ENCODE measurements around the gene GRK5.

The GRK5 gene

DNA sequence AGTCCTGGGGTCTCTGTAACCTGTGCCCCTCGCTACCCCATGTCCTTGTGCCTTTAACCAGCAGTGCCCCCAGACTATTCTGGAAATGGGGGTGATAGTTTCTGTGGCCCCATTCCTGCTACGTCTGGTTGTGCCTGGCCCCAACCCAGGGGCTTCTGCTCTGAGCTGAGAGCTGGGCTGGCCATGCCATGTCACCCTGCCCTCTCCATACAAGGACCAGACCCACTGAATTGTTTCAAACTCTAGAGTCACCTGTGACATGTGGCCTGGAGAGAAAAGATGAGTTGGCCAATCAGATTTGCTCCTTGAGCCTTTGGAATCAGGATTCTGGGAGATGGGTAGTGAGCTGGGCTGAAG, 108.6 kb downstream of the GRK5 start:
- no peak for DNase-seq (ENCODE audit: low read depth in 2 of 2)

GRCh38 chr10:119316729-119317097, 109.3 kb downstream of the GRK5 start:
- DNase-seq (ENCODE audit: low read depth in 2 of 2): no peak

DNA sequence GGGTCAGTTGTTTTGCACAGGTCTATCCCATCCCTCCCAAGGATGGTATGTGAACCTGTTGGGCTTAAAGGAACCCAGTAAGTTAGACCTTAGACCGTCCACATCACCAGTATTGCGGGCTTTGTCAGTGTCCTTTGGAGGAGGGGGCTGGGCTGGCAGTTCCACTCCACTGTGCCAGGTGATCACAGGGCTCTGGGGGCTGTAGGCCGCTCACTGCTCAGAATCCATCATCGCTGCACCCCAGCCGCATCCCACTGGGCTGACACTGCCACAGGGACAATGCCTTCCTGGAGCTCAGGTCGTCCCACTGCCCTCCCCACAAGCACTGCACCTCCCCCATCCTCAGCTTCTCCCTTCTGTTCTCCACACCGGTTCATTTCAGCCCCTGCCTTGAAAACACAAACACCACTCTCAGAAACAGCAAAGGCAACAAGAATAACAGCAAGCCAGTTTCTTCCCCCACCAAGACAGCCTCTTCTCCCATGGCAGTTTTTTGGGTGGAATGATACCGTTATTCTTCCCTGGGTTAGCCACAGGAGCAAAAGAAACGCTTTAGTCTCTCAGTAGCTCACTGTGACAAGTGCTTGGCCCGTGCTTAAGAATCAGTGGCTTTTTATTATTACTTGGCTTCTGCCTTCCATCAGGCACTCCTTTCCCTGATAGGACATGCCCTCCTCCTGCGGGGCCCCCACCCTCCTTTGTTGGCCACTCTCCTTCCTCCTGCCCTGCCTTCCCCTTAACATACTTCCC, 111.2 kb downstream of the GRK5 start:
- DNase-seq (ENCODE audit: low read depth in 2 of 2): no peak

GRCh38 chr10:119319161-119319919, 112.0 kb downstream of the GRK5 start:
- no peak for DNase-seq (ENCODE audit: low read depth in 2 of 2)

DNA sequence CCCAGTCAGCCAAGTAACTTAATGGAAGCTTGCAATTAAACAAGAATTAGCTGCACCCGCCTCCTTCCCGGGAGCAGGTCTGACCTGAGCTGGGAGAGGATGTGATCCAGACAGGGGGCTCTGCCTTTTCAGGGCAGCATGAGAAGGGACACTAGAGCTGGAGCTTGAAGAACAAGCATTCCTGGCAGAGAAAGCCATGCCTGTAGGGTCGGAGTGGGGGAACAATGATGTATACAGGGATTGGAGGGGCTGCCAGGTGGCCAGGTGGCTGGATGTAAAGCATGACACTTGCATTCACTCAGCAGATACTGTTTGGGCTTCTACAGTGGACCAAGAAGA, 112.5 kb downstream of the GRK5 start:
- DNase-seq (ENCODE audit: low read depth in 2 of 2): no peak

DNA sequence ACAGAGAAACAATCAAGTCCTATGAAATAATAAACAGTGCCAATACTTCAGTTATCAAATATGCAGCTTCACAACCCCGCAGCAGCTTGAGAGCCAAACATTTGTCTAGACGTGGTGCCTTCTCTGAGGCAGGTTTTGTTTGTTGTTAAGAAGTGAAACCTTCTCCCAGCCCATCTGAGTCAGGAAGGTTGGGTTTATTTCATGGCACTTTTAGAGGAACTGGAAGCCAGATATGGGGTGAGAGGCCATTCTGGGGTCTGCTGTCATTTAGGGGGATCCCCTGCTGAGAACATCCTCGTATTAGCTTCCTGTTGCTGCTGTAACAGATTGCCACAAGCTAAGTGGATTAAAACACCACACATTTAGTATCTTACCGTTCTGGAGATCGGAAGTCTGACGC, 113.6 kb downstream of the GRK5 start:
- no peak for DNase-seq (ENCODE audit: low read depth in 2 of 2)

- DNase-seq (ENCODE audit: low read depth in 2 of 2): no peak
Observed at GRCh38 chr10:119323085-119324016, 116.0 kb downstream of the GRK5 start.

DNA sequence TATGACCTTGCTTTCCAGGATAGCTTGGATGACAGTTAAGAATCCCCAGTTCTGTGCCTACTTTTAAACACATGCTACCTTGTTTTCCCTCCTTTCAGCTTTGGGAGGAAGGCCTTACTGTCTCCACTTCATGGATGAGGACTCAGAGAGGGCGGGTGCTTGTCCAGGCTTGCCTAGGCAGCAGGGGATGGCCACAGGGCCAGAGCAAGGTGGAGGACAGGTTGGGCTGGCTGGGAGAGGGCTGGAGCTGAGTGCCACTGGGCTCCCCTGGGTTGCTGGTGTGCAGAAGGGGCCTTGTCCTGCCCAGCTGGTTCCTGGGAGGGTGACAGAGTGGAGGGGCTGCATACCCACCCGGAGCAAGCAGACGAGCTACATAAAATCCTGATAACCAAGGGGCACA, 117.8 kb downstream of the GRK5 start:
- DNase-seq (ENCODE audit: low read depth in 2 of 2): no peak

DNA sequence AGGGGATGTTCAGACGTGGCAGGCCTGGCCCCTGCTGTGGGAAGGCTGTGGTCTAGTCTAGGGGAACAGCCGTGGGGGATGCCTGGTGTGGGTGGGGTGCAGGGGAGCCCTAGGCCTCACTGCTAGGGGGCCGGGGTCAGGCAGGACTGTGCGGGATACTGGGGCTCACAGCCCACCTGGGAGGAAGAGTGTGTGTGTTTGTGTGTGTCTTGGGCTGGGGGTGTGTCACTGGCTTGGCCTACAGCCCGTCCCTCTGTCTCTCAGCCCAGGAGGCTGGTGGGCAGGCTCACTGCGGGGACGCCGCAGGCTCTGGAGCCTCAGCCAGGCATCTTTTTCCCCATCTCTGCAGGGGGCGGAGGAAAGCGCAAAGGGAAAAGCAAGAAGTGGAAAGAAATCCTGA, 118.8 kb downstream of the GRK5 start:
- DNase-seq (ENCODE audit: low read depth in 2 of 2): no peak

DNA sequence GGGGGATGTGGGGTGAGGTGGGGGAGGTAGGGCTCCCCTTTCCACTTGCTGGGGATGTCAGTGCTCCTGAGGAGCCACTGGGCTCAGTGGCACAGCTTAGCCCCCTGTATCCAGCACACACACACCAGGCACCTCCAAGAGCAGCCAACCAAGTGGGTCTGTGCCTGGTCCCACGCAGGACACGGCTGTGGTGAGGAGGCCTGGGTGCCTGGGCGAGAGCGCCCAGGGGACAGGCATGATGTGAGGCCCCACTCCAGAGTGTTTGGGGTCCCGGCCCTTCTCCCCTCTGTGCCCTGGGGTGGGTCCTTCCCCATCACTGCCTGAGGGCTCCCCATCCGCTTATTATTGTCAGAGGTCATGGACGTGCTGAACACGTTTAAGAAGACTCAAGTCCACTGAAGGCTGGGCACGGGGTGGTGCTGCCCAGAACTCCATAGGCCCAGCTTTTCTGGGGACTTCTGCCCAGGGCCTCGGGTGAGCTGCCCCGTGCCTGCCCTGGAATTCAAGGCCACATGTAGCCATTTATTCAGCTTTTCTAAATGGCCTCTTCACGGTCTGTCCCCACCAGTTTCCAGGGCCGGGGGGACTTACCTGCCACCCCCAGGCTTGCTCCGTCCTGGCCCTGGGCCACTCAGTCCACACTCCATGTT, 119.8 kb downstream of the GRK5 start:
- DNase-seq (ENCODE audit: low read depth in 2 of 2): no peak

DNA sequence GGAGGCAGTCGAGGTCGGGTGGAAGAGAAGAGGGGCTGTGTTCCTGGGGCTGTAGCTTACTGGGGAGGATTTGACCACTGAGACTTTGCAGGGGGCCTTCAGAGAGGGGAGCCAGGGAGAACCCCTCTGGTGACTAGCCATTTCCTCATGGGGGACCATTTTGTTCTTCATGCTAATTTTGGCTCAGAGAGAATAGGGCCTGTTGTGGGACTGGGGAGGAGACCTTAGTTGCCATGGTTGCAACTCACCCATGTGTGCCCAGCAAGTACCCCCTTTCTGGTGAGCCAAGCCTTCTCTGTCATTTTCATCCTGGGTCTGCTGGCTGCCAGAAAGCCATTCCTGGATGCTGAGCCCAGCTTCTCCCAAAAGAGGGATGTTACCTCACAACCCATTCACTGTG, 120.9 kb downstream of the GRK5 start:
- DNase-seq (ENCODE audit: low read depth in 2 of 2): no peak

DNA sequence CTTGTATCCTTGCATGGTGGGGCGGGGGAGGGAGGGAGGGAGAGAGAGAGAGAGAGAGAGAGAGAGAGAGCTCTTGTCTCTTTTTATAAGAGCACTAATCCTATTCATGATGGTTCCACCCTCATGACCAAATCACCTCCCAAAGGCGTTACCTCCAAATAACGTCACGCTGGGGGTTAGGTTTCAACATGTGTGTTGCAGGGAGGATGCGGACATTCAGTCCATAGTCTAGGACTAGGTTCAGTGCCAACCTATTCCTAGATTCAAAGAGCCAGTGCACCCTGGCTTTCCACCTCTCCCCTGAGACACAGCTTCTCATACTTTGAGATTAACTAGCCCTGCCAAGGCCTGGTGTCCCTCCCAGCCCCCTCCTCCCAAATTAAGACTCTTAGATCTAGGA, 123.0 kb downstream of the GRK5 start:
- DNase-seq (ENCODE audit: low read depth in 2 of 2): no peak

DNA sequence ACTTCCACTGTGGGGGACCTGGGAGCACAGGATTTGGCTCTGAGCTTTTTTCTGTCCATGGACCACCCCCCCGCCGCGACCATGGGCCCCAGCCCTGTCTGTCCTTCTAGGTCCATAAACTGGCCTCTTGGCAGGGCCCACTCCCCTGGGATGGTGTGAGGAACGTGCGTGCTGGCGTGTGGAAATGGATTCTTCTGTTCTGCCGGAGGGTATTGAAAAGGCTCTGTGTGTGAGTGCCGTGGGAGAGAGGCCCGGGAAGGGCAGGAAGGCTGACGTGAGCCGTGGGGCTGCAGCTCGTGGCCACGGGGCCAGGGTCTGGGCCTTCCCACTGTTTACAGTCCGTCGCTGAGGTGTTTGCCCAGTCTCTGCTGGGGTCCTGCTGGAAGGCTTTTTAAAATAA, 123.7 kb downstream of the GRK5 start:
- DNase-seq (ENCODE audit: low read depth in 2 of 2): no peak

GRCh38 chr10:119333146-119333792, 125.9 kb downstream of the GRK5 start:
- DNase-seq (ENCODE audit: low read depth in 2 of 2): no peak

DNA sequence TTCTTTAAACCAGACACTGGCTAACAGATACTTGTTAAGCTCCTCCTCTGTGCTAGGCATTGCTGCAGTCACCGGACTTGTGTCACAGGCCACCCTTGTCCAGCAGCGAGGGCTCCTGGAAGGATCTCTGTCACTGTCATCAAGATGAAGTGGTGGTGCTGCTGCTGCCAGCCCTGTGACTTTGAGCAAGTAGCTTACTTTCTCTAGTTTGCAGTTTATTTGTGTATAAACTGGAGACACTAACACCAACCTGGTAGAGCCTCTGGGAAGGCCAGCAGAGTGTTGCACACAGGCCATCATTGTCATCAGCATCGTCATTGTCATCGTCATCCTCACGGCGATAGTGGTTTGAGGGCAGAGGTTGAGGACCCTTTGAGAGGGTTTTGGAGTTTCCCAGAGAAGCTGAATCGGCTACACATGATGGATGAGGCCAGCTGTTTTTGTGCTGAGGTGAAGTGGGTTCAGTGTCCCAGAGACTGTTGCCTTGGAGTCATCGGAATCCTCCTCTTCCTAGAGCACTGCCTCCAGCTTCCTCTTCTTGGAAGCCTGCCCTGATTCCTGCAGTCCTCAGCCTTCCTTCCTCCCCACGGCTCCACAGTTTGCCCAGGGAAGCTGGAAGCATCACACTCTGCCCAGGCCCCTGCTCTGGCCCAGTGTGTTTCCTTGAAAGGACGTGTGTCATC, 128.4 kb downstream of the GRK5 start:
- DNase-seq (ENCODE audit: low read depth in 2 of 2): no peak

DNA sequence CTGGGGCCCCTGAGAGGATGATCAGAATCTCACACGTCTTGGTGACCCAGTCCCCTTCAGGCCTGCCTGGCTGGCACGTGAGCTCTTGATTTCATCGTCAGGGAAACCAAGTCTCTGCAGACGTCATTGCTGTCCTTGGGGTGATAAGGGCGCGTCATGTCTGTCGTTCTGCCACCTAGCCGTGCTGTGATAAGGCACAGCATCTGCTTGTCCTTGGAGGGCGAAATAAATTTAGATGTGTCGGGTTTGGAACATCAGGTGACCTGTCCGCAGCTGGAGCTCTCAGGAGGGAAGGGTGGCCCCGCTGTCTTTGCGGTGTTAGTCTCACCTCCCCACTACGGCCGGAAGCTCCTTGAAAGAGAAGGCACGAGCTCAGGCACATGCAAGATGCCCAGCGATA, 129.2 kb downstream of the GRK5 start:
- no peak for DNase-seq (ENCODE audit: low read depth in 2 of 2)

- DNase-seq (ENCODE audit: low read depth in 2 of 2): no peak
Observed at GRCh38 chr10:119337223-119337622, 129.9 kb downstream of the GRK5 start.

DNA sequence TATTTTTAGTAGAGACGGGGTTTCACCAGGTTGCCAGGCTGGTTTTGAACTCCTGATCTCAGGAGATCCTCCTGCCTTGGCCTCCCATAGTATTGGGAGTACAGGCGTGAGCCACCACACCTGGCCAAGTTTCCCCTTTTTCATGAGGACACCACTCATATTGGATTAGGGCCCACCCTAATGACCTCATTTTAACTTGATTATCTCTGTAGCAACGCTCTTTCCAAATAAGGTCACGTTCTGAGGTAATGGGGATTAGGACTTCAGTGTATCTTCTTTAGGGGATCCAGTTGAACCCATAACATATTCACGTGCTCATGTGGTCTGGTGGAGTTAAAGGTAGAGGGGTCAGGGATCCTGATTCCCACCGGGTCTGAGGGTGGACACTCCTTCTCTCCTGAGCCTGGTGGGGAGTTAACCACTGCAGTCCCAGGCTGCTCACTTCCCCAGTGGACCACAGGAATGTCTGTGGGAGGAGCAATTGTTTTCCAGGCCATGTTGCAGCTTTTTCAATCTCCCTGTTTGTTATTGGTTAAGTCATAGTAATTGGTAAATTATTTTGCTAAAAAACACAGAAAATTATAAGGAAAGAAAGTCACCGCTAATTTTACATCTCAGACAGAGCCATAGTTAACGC, 130.5 kb downstream of the GRK5 start:
- no peak for DNase-seq (ENCODE audit: low read depth in 2 of 2)

DNA sequence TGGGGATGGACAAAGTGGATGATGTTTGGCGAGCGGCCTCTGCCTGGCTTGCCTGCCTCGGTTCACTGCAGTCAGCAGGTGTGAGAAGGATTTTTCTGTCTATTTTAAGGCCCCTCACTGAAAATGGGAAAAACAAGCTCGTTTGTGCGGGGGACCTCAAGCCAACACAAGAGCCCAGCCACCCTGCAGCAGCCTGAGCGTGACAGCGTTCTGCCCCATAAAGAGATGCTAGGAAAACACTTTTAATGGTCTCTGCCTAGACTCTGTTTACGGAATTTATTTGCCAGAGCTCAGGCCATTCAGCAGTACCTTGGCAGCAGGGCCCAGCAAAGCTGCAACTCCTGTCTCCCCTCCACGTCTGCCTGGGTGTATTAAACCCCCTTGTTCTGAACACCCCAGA, 131.7 kb downstream of the GRK5 start:
- DNase-seq (ENCODE audit: low read depth in 2 of 2): no peak

DNA sequence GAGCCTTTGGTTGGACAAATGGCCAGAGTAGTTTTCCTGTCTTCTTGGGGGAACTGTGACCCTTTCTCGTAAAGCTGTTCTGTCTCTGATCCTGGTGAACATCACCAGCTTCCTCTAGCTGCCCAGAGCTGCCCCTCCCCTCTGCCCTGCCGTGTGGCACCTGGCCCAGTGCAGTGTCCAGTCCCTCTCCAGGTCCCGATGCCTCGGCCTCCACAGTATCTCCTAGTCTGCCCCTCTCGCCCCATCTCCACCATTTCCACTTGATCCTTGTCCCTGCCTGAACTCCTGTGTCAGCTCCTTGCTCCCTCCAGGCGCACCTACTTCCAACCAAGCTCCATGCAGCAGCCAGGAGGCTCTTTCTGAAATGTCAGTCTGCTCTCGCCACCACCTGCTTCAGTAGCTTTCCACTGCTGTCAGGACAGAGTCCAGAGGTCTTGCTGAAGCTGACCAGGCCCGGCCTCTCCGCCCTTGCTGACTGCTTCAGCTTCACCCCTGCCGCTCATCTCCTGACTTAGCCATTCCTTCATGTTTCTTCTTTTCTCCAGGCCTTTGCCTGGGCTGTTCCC, 133.6 kb downstream of the GRK5 start:
- DNase-seq (ENCODE audit: low read depth in 2 of 2): no peak
